A549 (cell line): ENCODE results near the gene TACR3.

Source experiments
- FOSB ChIP-seq: fragments of 250-450 bp; sonication (Bioruptor Pico); IDR thresholded peaks from 2 replicates; pipeline ENCODE4 v1.5.0; 2020; ENCODE audit warnings: mild to moderate bottlenecking, moderate library complexity
- MAZ ChIP-seq: fragments of 150-350 bp; IDR thresholded peaks from 2 replicates; pipeline ENCODE4 v1.6.1; 2014; ENCODE audit warnings: antibody characterized with exemption, low read depth, low read length, borderline replicate concordance
- NPAS2 ChIP-seq: fragments of 250-450 bp; sonication (Bioruptor Pico); IDR thresholded peaks from 2 replicates; pipeline ENCODE4 v1.8.0; 2022; ENCODE audit warnings: mild to moderate bottlenecking, moderate library complexity, borderline replicate concordance
- RAD21 ChIP-seq, 2 experiments: fragments of >200 bp in 1 of 2; sonication (Bioruptor Twin) in 1 of 2; formaldehyde crosslinking in 1 of 2; IDR thresholded peaks in 1 of 2; conservative IDR thresholded peaks in 1 of 2; 2 replicates in 1 of 2; 3 replicates in 1 of 2; pipeline ENCODE4 v1.6.1; 2012 to 2018; ENCODE audit warnings: inconsistent platforms in 1 of 2
- RCOR1 ChIP-seq: fragments of 150-350 bp; IDR thresholded peaks from 2 replicates; pipeline ENCODE4 v1.6.1; 2014; ENCODE audit warnings: antibody characterized with exemption, low read length, low read depth
- TF ChIP-seq, protein P1 (sequence below): fragments of >200 bp; sonication (Bioruptor Twin); formaldehyde crosslinking; IDR thresholded peaks from 3 replicates; pipeline ENCODE4 v1.5.1; 2016
- TF ChIP-seq, protein P2 (sequence below): fragments of 200-600 bp; sonication (generic); IDR thresholded peaks from 2 replicates; pipeline ENCODE4 v1.6.1; 2016; ENCODE audit warnings: antibody characterized with exemption, mild to moderate bottlenecking, moderate library complexity

- TF ChIP-seq FOSB: no peak
- no peak for TF ChIP-seq RCOR1
- TF ChIP-seq, protein P1, sequence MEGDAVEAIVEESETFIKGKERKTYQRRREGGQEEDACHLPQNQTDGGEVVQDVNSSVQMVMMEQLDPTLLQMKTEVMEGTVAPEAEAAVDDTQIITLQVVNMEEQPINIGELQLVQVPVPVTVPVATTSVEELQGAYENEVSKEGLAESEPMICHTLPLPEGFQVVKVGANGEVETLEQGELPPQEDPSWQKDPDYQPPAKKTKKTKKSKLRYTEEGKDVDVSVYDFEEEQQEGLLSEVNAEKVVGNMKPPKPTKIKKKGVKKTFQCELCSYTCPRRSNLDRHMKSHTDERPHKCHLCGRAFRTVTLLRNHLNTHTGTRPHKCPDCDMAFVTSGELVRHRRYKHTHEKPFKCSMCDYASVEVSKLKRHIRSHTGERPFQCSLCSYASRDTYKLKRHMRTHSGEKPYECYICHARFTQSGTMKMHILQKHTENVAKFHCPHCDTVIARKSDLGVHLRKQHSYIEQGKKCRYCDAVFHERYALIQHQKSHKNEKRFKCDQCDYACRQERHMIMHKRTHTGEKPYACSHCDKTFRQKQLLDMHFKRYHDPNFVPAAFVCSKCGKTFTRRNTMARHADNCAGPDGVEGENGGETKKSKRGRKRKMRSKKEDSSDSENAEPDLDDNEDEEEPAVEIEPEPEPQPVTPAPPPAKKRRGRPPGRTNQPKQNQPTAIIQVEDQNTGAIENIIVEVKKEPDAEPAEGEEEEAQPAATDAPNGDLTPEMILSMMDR: no peak
- TF ChIP-seq, protein P2, sequence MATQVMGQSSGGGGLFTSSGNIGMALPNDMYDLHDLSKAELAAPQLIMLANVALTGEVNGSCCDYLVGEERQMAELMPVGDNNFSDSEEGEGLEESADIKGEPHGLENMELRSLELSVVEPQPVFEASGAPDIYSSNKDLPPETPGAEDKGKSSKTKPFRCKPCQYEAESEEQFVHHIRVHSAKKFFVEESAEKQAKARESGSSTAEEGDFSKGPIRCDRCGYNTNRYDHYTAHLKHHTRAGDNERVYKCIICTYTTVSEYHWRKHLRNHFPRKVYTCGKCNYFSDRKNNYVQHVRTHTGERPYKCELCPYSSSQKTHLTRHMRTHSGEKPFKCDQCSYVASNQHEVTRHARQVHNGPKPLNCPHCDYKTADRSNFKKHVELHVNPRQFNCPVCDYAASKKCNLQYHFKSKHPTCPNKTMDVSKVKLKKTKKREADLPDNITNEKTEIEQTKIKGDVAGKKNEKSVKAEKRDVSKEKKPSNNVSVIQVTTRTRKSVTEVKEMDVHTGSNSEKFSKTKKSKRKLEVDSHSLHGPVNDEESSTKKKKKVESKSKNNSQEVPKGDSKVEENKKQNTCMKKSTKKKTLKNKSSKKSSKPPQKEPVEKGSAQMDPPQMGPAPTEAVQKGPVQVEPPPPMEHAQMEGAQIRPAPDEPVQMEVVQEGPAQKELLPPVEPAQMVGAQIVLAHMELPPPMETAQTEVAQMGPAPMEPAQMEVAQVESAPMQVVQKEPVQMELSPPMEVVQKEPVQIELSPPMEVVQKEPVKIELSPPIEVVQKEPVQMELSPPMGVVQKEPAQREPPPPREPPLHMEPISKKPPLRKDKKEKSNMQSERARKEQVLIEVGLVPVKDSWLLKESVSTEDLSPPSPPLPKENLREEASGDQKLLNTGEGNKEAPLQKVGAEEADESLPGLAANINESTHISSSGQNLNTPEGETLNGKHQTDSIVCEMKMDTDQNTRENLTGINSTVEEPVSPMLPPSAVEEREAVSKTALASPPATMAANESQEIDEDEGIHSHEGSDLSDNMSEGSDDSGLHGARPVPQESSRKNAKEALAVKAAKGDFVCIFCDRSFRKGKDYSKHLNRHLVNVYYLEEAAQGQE: no peak
- no peak for TF ChIP-seq NPAS2
- no peak for TF ChIP-seq RAD21 (conservative IDR thresholded peaks at IDR 0.05 in 1 of 2, IDR thresholded peaks at IDR 0.05 in 1 of 2)
- no peak for TF ChIP-seq MAZ
Measured at GRCh38 chr4:103719830-103720207, at the start of gene TACR3.
